Inferior parietal cortex (tissue), 1 donor: ENCODE data around the gene ROBO3.
A peak's percentile ranks its signal among the peaks of the same experiment; 100 is the strongest.

Experiments
- DNase-seq: peaks from one replicate; pipeline ENCODE4 v3.0.0-alpha.2; 2016; ENCODE audit errors: extremely low spot score

ROBO3 gene

GRCh38 chr11:124846070-124846673 lies 19.1 kb upstream of the ROBO3 start:
- DNase-seq = no peak

- DNase-seq = no peak
Observed at GRCh38 chr11:124859171-124859570, 6.1 kb upstream of the ROBO3 start.

DNA sequence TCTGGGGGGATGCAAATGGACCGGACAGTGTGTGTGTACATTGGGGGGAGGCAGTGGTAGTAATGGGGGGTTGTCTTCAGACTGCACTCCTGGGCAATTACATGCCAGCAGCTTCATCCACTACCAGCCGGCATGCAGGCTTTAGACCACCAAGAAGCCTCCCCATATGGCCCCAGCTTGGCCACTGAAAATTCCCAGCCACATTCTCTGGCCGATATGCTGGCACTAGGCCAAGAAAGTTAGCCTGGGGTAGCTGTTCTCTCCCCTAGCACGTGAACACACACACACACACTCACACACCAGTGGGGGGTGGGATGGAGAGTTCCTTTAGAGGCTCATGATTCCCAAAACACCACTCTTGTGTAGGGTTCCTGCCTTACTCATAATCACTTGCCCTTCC lies 3.6 kb upstream of the ROBO3 start:
- no peak for DNase-seq

DNA sequence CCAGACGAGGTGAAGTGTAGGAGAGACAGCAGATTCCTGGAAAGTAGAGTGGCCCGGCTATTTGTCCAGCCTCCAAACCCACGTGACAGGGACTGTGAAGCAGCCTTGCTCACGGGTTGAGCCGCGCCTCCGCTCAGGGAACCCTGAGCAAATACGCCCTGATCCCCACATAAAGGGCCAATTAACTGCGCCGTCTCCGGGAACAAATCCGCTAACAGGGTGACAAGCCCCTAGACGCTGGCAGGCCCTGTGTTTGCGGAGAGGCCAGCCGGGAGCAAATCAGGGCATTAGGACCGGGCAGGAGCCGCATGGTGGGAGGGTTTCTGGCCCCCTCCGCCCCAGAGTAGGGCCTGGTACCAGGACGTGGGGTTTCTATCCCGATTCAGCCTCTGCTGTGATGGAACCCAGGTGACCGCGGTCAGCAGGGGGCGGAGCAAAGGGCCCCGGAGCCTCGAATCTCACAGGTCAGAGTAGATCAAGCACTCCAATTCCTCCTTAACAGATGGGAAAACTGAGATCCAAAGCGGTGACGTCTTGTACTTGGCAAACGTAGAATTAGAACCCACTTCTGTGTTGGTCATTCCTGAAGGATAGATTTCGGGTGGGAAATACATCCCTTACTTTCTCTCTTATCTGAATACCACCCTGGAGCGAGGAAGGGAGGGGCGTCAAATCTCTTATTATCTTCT lies 2.0 kb upstream of the ROBO3 start:
- DNase-seq = no peak

GRCh38 chr11:124863826-124864165 lies 1.4 kb upstream of the ROBO3 start:
- no peak for DNase-seq

- no peak for DNase-seq
Observed at GRCh38 chr11:124864176-124864891, 898 bp upstream of the ROBO3 start.

GRCh38 chr11:124864892-124865180 lies 396 bp upstream of the ROBO3 start:
- DNase-seq = no peak

- DNase-seq = no peak
Observed at GRCh38 chr11:124865902-124866851, 945 bp downstream of the ROBO3 start.

GRCh38 chr11:124867700-124868099 lies 2.5 kb downstream of the ROBO3 start:
- DNase-seq = no peak

- no peak for DNase-seq
Observed at GRCh38 chr11:124868331-124869274, 3.4 kb downstream of the ROBO3 start.

GRCh38 chr11:124869331-124869730 lies 4.1 kb downstream of the ROBO3 start:
- no peak for DNase-seq

- no peak for DNase-seq
Observed at GRCh38 chr11:124869856-124870387, 4.7 kb downstream of the ROBO3 start.

- no peak for DNase-seq
Observed at GRCh38 chr11:124870430-124870829, 5.2 kb downstream of the ROBO3 start.

- no peak for DNase-seq
Observed at GRCh38 chr11:124872280-124872679, 7.0 kb downstream of the ROBO3 start.

DNA sequence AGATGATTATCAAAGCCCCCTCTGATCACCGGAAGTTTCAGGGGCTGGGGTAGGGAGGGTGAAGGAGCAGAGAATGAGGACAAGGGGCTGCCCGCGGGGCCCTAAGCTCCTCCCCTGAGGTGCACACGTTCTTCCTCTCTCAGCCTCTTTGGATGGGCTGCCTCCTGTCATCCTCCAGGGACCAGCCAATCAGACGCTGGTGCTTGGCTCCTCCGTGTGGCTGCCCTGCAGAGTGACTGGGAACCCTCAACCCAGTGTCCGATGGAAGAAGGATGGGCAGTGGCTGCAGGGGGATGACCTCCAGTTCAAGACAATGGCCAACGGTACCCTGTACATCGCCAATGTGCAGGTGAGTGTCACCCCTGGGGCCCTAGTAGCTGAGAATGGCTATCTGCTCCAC lies 7.5 kb downstream of the ROBO3 start:
- no peak for DNase-seq

GRCh38 chr11:124873951-124874350 lies 8.7 kb downstream of the ROBO3 start:
- no peak for DNase-seq

DNA sequence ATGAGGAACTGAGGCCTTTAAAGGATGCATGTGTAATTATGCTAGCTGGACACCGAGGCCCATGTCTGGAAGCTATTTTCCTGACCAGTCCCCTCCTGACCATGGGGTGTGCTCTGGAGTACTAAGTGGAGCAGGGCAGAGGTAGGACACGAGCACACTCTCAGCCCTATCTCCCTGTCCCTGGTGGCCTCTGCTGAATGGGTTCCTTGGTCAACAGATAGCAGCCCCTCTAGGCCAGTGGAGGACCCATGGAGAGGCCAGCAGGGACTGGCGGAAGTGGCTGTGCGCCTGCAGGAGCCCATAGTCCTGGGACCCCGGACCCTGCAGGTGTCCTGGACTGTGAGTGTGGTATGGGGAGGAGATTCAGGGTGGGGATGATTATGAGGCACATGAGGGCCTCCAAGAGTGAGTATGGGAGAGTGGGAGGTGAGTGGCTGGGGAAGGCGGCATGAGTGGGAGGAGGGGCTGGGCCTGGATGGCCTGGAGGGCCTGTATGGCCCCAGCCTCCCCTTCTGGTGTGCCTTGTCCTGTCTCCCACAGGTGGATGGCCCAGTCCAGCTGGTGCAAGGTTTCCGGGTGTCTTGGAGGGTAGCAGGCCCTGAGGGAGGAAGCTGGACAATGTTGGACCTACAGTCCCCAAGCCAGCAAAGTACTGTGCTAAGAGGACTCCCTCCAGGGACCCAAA lies 9.5 kb downstream of the ROBO3 start:
- DNase-seq = no peak

DNA sequence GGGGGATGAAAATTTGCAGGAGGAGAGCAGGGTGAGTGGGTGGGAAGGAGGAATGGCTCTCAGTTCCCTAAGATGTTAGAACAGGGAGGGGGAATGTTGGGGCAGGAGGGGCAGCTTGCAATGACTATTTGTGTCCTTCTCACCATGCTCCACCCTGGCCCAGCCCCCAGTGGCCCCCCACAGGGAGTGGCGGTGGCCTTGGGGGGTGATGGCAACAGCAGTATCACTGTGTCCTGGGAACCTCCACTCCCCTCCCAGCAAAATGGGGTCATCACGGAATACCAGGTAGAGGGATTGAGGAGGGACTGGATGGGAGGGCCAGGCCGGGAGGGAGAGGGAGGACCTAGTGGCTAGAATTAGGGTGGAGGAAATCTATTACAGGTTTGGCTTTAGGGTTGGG lies 10.2 kb downstream of the ROBO3 start:
- no peak for DNase-seq

DNA sequence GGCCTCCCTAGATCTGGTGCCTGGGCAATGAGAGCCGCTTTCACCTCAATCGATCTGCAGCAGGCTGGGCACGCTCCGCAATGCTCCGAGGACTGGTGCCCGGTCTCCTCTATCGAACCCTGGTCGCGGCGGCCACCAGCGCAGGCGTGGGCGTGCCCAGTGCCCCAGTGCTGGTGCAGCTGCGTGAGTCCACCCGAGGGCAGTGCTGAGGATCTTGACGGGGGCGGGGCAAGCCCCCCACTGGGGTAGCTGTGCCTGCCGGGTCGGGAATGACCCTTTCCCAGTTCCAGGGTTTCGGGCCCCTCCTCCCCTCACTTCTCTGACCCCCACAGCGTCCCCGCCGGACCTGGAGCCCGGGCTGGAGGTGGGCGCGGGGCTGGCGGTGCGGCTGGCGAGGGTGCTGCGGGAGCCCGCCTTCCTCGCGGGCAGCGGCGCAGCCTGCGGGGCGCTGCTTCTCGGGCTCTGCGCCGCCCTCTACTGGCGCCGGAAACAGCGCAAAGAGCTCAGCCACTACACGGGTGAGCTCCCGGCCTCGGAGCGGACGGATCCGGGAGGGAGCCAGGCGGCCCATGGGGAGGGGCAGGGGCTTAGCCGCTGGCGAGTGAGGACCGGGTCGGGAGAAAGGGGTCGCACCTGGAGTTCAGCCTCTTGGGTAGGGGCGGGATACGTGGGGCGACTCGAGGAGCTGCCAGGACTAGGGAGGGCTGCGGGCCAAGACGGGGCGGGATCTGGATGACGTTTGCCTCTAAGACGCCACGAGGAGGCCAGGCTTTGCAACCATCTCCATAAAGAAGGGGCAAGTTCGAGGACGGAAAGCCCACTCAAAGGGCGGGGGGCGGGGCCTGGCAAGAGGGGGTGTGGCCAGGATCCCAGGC lies 10.9 kb downstream of the ROBO3 start:
- peak; percentile 79 for DNase-seq
